Duodenal mucosa (tissue), 2 donors: ENCODE results near the gene FZD10.

Experiments used
- H3K27ac ChIP-seq: one replicate; pipeline ENCODE4 v1.7.0; 2013; ENCODE audit warnings: low read depth, low read length
- H3K27me3 ChIP-seq, 2 donors: one replicate each; pipeline ENCODE4 v1.7.0; 2013; ENCODE audit warnings: low read length in 2 of 2, control low read depth in 1 of 2; ENCODE audit not compliant: insufficient read depth in 2 of 2, control insufficient read depth in 1 of 2
- H3K36me3 ChIP-seq, 2 donors: one replicate each; pipeline ENCODE4 v1.7.0; 2013; ENCODE audit warnings: low read length in 2 of 2, control low read depth in 1 of 2; ENCODE audit not compliant: insufficient read depth in 2 of 2, control insufficient read depth in 1 of 2
- H3K4me1 ChIP-seq, 2 donors: one replicate each; pipeline ENCODE4 v1.7.0; 2013; ENCODE audit warnings: low read length in 2 of 2, control low read depth in 1 of 2; ENCODE audit not compliant: insufficient read depth in 2 of 2, control insufficient read depth in 1 of 2
- H3K4me3 ChIP-seq, 2 donors: one replicate each; pipeline ENCODE4 v1.7.0; 2013; ENCODE audit warnings: low read length in 2 of 2, low read depth in 1 of 2
- H3K9ac ChIP-seq, 2 donors: one replicate each; pipeline ENCODE4 v1.7.0; 2013; ENCODE audit warnings: low read length in 2 of 2, low read depth in 1 of 2
- H3K9me3 ChIP-seq, 2 donors: one replicate each; pipeline ENCODE4 v1.7.0; 2013; ENCODE audit warnings: low read length in 2 of 2, control low read depth in 1 of 2; ENCODE audit not compliant: control insufficient read depth in 1 of 2

The FZD10 gene

GRCh38 chr12:130178282-130178681, 16.0 kb downstream of the FZD10 start:
- no peaks in the 10 kb centered on the region for H3K36me3 ChIP-seq
- no peak overlapping the region for H3K9ac ChIP-seq
- no peaks in the 10 kb centered on the region for H3K27me3 ChIP-seq
- H3K4me1 ChIP-seq: no peaks in the 10 kb centered on the region
- H3K27ac ChIP-seq: no peak overlapping the region
- H3K4me3 ChIP-seq: no peak overlapping the region
- peaks cover 7 to 9% of the 10 kb centered on the region in 2 donors for H3K9me3 ChIP-seq

- H3K4me1 ChIP-seq: no peaks in the 10 kb centered on the region
- H3K36me3 ChIP-seq: no peaks in the 10 kb centered on the region
- H3K27ac ChIP-seq: no peak overlapping the region
- H3K9me3 ChIP-seq: peaks cover 7 to 9% of the 10 kb centered on the region in 2 donors
- H3K9ac ChIP-seq: no peak overlapping the region
- no peaks in the 10 kb centered on the region for H3K27me3 ChIP-seq
- no peak overlapping the region for H3K4me3 ChIP-seq
Observed at GRCh38 chr12:130179191-130179590, 16.9 kb downstream of the FZD10 start.

- no peak overlapping the region for H3K27ac ChIP-seq
Observed at GRCh38 chr12:130179621-130180020, 17.4 kb downstream of the FZD10 start.

GRCh38 chr12:130181211-130181610, 18.9 kb downstream of the FZD10 start:
- H3K4me1 ChIP-seq: no peaks in the 10 kb centered on the region
- H3K27ac ChIP-seq: no peak overlapping the region
- H3K36me3 ChIP-seq: no peaks in the 10 kb centered on the region
- H3K9me3 ChIP-seq: peaks cover 7 to 9% of the 10 kb centered on the region in 2 donors
- no peak overlapping the region for H3K4me3 ChIP-seq
- H3K27me3 ChIP-seq: no peaks in the 10 kb centered on the region
- H3K9ac ChIP-seq: no peak overlapping the region

More at GRCh38 chr12:130179621-130180020, 17.4 kb downstream of the FZD10 start:
- H3K4me1 ChIP-seq: no peaks in the 10 kb centered on the region
- H3K4me3 ChIP-seq: no peak overlapping the region
- no peaks in the 10 kb centered on the region for H3K27me3 ChIP-seq
- H3K9ac ChIP-seq: no peak overlapping the region
- H3K9me3 ChIP-seq: peaks cover 7 to 9% of the 10 kb centered on the region in 2 donors
- no peaks in the 10 kb centered on the region for H3K36me3 ChIP-seq

GRCh38 chr12:130183585-130184370, 21.5 kb downstream of the FZD10 start:
- no peak overlapping the region for H3K4me3 ChIP-seq
- no peaks in the 10 kb centered on the region for H3K4me1 ChIP-seq
- H3K9ac ChIP-seq: no peak overlapping the region
- no peaks in the 10 kb centered on the region for H3K27me3 ChIP-seq
- no peak overlapping the region for H3K27ac ChIP-seq
- H3K36me3 ChIP-seq: no peaks in the 10 kb centered on the region
- H3K9me3 ChIP-seq: peaks cover 7 to 9% of the 10 kb centered on the region in 2 donors

GRCh38 chr12:130184404-130185090, 22.3 kb downstream of the FZD10 start:
- Histone ChIP-seq H3K27ac (no peak overlapping the region), H3K9me3 (peaks cover 3 to 9% of the 10 kb centered on the region in 2 donors), H3K9ac (no peak overlapping the region), H3K4me3 (no peak overlapping the region), H3K36me3 (no peaks in the 10 kb centered on the region), H3K27me3 (no peaks in the 10 kb centered on the region), H3K4me1 (no peaks in the 10 kb centered on the region)

- Histone ChIP-seq H3K36me3 (no peaks in the 10 kb centered on the region), H3K4me3 (no peak overlapping the region), H3K4me1 (no peaks in the 10 kb centered on the region), H3K27ac (no peak overlapping the region), H3K27me3 (no peaks in the 10 kb centered on the region), H3K9me3 (peaks cover 3 to 9% of the 10 kb centered on the region in 2 donors), H3K9ac (no peak overlapping the region)
Observed at GRCh38 chr12:130185455-130186391, 23.5 kb downstream of the FZD10 start.

- peaks cover 3 to 17% of the 10 kb centered on the region in 2 donors for H3K9me3 ChIP-seq
- no peaks in the 10 kb centered on the region for H3K27me3 ChIP-seq
- no peak overlapping the region for H3K4me3 ChIP-seq
- no peak overlapping the region for H3K27ac ChIP-seq
- H3K36me3 ChIP-seq: no peaks in the 10 kb centered on the region
- no peak overlapping the region for H3K9ac ChIP-seq
- H3K4me1 ChIP-seq: no peaks in the 10 kb centered on the region
Observed at GRCh38 chr12:130186651-130187268, 24.5 kb downstream of the FZD10 start.

GRCh38 chr12:130192642-130193345, 30.5 kb downstream of the FZD10 start:
- Histone ChIP-seq H3K4me1 (no peaks in the 10 kb centered on the region), H3K9ac (no peak overlapping the region), H3K27ac (no peak overlapping the region), H3K36me3 (no peaks in the 10 kb centered on the region), H3K4me3 (no peak overlapping the region), H3K9me3 (peaks cover 0 to 10% of the 10 kb centered on the region in 2 donors), H3K27me3 (no peaks in the 10 kb centered on the region)
